GM12878 (cell line): ENCODE measurements around the gene UQCC2.

Experiments
- EZH2 ChIP-seq: IDR thresholded peaks from 2 replicates; pipeline ENCODE4 v1.6.1; 2012; ENCODE audit warnings: low read depth, mild to moderate bottlenecking, control low read depth, inconsistent platforms, low read length, borderline replicate concordance; ENCODE audit not compliant: control insufficient read depth
- GATAD2B ChIP-seq: fragments of 450-650 bp; conservative IDR thresholded peaks from 2 replicates; pipeline ENCODE4 v1.6.1; 2017; ENCODE audit warnings: low read depth, mild to moderate bottlenecking, moderate library complexity
- HDAC6 ChIP-seq: fragments of 200-600 bp; sonication (generic); IDR thresholded peaks from one replicate; pipeline ENCODE4 v1.8.0; 2017; ENCODE audit warnings: antibody characterized with exemption; ENCODE audit not compliant: unreplicated experiment
- POLR2A ChIP-seq: IDR thresholded peaks from 2 replicates; pipeline ENCODE4 v1.6.1; 2011; ENCODE audit warnings: low read depth, mild to moderate bottlenecking, low read length
- SMC3 ChIP-seq: IDR thresholded peaks from 2 replicates; pipeline ENCODE4 v1.6.1; 2011; ENCODE audit warnings: low read length, improper control_type of control experiment, borderline replicate concordance
- ZNF384 ChIP-seq: IDR thresholded peaks from 2 replicates; pipeline ENCODE4 v1.6.1; 2012; ENCODE audit warnings: low read depth, mild to moderate bottlenecking, low read length, improper control_type of control experiment, borderline replicate concordance
- TF ChIP-seq, protein P1 (sequence below): fragments of 450-650 bp; formaldehyde crosslinking; IDR thresholded peaks from 2 replicates; pipeline ENCODE4 v1.5.0; 2022; ENCODE audit warnings: mild to moderate bottlenecking, missing genetic modification characterization
- TF ChIP-seq, protein P2 (sequence below): IDR thresholded peaks from 2 replicates; pipeline ENCODE4 v1.6.1; 2012; ENCODE audit warnings: low read depth, low read length, improper control_type of control experiment
- TF ChIP-seq, protein P3 (sequence below), 3 experiments: IDR thresholded peaks in 2 of 3; conservative IDR thresholded peaks in 1 of 3; 2 replicates each; pipeline ENCODE4 v1.5.1; 2011; ENCODE audit warnings: low read depth in 3 of 3, low read length in 3 of 3, mild to moderate bottlenecking in 3 of 3, control low read depth in 2 of 3, moderate library complexity in 2 of 3, inconsistent platforms in 1 of 3, mixed read lengths in 1 of 3; ENCODE audit not compliant: control insufficient read depth in 2 of 3, insufficient read depth in 1 of 3; ENCODE audit errors: extremely low read depth in 1 of 3

DNA sequence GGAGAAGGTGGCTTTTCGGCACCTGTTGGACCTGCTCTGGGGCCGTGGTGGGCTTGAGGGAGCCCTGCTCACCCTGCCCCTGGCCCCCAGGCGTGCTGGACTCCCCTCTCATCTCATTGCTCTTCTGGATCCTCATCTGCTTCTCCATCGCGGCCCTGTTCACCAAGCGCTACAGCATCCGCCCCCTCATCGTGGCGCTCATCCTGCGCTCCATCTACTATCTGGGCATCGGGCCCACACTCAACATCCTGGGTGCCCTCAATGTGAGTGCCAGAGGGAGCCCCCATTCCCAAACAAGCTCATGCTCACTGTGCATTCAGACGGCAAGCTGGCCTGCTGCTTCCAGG, 22.4 kb downstream of the UQCC2 start:
- TF ChIP-seq EZH2 (no peak), HDAC6 (no peak), ZNF384 (no peak), POLR2A (no peak), SMC3 (no peak), GATAD2B (no peak)
- TF ChIP-seq, protein P1, sequence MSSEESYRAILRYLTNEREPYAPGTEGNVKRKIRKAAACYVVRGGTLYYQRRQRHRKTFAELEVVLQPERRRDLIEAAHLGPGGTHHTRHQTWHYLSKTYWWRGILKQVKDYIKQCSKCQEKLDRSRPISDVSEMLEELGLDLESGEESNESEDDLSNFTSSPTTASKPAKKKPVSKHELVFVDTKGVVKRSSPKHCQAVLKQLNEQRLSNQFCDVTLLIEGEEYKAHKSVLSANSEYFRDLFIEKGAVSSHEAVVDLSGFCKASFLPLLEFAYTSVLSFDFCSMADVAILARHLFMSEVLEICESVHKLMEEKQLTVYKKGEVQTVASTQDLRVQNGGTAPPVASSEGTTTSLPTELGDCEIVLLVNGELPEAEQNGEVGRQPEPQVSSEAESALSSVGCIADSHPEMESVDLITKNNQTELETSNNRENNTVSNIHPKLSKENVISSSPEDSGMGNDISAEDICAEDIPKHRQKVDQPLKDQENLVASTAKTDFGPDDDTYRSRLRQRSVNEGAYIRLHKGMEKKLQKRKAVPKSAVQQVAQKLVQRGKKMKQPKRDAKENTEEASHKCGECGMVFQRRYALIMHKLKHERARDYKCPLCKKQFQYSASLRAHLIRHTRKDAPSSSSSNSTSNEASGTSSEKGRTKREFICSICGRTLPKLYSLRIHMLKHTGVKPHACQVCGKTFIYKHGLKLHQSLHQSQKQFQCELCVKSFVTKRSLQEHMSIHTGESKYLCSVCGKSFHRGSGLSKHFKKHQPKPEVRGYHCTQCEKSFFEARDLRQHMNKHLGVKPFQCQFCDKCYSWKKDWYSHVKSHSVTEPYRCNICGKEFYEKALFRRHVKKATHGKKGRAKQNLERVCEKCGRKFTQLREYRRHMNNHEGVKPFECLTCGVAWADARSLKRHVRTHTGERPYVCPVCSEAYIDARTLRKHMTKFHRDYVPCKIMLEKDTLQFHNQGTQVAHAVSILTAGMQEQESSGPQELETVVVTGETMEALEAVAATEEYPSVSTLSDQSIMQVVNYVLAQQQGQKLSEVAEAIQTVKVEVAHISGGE (CRISPR knock-in tag), result no peak
- TF ChIP-seq, protein P2, sequence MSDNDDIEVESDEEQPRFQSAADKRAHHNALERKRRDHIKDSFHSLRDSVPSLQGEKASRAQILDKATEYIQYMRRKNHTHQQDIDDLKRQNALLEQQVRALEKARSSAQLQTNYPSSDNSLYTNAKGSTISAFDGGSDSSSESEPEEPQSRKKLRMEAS, result no peak
- TF ChIP-seq, protein P3, sequence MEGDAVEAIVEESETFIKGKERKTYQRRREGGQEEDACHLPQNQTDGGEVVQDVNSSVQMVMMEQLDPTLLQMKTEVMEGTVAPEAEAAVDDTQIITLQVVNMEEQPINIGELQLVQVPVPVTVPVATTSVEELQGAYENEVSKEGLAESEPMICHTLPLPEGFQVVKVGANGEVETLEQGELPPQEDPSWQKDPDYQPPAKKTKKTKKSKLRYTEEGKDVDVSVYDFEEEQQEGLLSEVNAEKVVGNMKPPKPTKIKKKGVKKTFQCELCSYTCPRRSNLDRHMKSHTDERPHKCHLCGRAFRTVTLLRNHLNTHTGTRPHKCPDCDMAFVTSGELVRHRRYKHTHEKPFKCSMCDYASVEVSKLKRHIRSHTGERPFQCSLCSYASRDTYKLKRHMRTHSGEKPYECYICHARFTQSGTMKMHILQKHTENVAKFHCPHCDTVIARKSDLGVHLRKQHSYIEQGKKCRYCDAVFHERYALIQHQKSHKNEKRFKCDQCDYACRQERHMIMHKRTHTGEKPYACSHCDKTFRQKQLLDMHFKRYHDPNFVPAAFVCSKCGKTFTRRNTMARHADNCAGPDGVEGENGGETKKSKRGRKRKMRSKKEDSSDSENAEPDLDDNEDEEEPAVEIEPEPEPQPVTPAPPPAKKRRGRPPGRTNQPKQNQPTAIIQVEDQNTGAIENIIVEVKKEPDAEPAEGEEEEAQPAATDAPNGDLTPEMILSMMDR (IDR thresholded peaks at IDR 0.05 in 2 of 3, conservative IDR thresholded peaks at IDR 0.05 in 1 of 3; ENCODE audit: control insufficient read depth in 2 of 3, extremely low read depth in 1 of 3, insufficient read depth in 1 of 3, low read depth in 3 of 3, low read length in 3 of 3), result no peak
